Activated CD4-positive, alpha-beta memory T cell treated with anti-CD3 and anti-CD28 coated beads for 36 hours (primary cell): ENCODE measurements around the gene BCAP31. TPM values are rescaled to one million over a fixed set of nuclear protein-coding genes. Genes with fewer than 3 reads are reported as not detected.
"Not testable (repeated sequence)": the region's sequence is repeated elsewhere in the genome, so short reads cannot be mapped to it uniquely, and the experiment has no call there.

Experiments used
- CTCF ChIA-PET: fragments of 350-600 bp; sonication (Branson Sonifier 250); formaldehyde crosslinking; loops from one replicate; lab custom pipeline; 2021; ENCODE audit warnings: antibody characterized with exemption, inconsistent platforms; lab: Charles Lee
- POLR2A ChIA-PET: fragments of 350-600 bp; sonication (Branson Sonifier 250); formaldehyde crosslinking; loops from one replicate; lab custom pipeline; 2021; ENCODE audit warnings: antibody characterized with exemption; lab: Charles Lee
- DNase-seq: peaks from one replicate; pipeline ENCODE4 v3.0.0-alpha.2; 2020
- H3K27ac Mint-ChIP-seq: one replicate; pipeline ENCODE4 v1.8.0; 2021; ENCODE audit warnings: mixed read lengths
- H3K27me3 Mint-ChIP-seq: one replicate; pipeline ENCODE4 v1.8.0; 2021; ENCODE audit warnings: mixed read lengths
- H3K36me3 Mint-ChIP-seq: one replicate; pipeline ENCODE4 v1.8.0; 2021; ENCODE audit warnings: mixed read lengths
- H3K4me1 Mint-ChIP-seq: one replicate; pipeline ENCODE4 v1.8.0; 2021; ENCODE audit warnings: low read depth, mixed read lengths
- H3K4me3 Mint-ChIP-seq: one replicate; pipeline ENCODE4 v1.8.0; 2021; ENCODE audit warnings: mild to moderate bottlenecking, mixed read lengths
- H3K9me3 Mint-ChIP-seq: one replicate; pipeline ENCODE4 v1.8.0; 2021; ENCODE audit warnings: mixed read lengths
- intact Hi-C: fragments of 100-400 bp; cut with micrococcal nuclease; formaldehyde crosslinking; loops from one replicate; pipeline ENCODE4 v1.15.1; 2023
- total RNA-seq, 2 experiments: library from RNA; stranded (reverse); gene quantifications; one replicate each; pipeline ENCODE4 v1.2.3, GENCODE V29; 2021

Gene BCAP31
- total RNA-seq, 2 experiments from 2014 or later = 119 to 121 TPM

DNA sequence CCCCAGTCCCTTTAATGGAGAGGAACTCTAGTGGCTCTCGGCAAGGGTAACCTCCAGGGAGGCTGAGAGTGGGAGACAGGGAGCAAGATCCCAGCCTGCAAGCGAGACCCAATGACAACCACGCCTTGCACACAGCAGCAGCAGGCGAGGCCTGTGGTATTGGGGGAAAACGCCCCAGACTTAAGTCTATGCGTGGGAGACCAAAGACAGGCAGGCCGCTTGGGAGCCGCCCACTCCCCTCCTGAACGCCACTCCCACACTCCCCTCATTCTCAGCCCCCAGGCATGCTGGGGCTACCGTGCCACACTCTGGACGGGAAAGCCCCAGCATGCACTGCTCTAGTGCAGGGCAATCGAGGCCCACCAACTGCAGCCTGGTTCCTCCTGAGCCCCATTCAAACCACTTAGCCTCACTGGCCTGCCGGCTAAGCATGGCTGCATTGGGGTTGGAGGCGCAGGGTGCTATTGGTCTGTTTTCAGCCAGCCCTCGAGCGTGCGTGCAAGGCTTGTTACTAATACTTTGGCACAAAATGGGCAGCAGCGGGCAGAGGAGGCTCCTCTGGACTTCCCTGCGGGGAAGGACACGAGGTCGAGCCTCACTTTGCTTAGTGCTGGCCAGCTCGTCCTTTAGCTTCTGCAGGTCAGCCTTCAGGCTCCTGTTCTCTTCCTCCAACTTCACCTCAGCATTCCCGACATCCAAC lies 21.7 kb downstream of the BCAP31 start:
- ChIA-PET CTCF (no interaction called here), POLR2A (no interaction called here)
- intact Hi-C loops = no loop called here
- no peaks in the 10 kb centered on the region for H3K9me3 Mint-ChIP-seq
- no peaks in the 10 kb centered on the region for H3K27me3 Mint-ChIP-seq
- H3K4me1 Mint-ChIP-seq = no peaks in the 10 kb centered on the region
- H3K36me3 Mint-ChIP-seq = peaks cover 4% of the 10 kb centered on the region
- DNase-seq = no peak
- no peak overlapping the region for H3K27ac Mint-ChIP-seq
- no peak overlapping the region for H3K4me3 Mint-ChIP-seq

- no peak for DNase-seq
- CTCF ChIA-PET = no interaction called here
- peaks cover 4% of the 10 kb centered on the region for H3K36me3 Mint-ChIP-seq
- POLR2A ChIA-PET = no interaction called here
- no peak overlapping the region for H3K4me3 Mint-ChIP-seq
- intact Hi-C loops = no loop called here
- no peaks in the 10 kb centered on the region for H3K27me3 Mint-ChIP-seq
- no peaks in the 10 kb centered on the region for H3K9me3 Mint-ChIP-seq
- H3K4me1 Mint-ChIP-seq = no peaks in the 10 kb centered on the region
- H3K27ac Mint-ChIP-seq = no peak overlapping the region
These were observed 22.5 kb downstream of the BCAP31 start for GRCh38 chrX:153701706-153702105.

DNA sequence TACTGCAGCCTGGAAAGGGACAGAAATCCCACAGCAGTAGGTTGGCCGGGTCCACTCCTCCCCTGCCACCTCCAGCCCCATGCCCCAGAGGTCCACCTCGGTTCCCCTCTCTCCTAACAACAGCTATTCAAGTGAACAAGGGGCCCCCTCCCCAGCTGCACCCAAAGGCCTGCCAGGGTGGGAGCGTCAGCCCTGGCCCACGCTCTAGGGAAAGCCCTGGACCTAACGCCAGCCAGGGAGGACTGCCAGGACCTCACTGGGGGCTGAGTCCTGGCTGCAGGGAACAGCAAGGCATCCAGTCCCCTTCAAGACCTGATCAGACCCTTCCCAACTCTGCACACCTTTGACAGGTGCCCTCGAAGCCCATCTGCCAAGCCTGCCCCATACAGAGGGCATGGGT lies 23.2 kb downstream of the BCAP31 start:
- Mint-ChIP-seq H3K36me3 (peaks cover 4% of the 10 kb centered on the region), H3K27ac (no peak overlapping the region), H3K9me3 (no peaks in the 10 kb centered on the region), H3K27me3 (no peaks in the 10 kb centered on the region), H3K4me1 (no peaks in the 10 kb centered on the region), H3K4me3 (no peak overlapping the region)
- POLR2A ChIA-PET = no interaction called here
- intact Hi-C loops = no loop called here
- CTCF ChIA-PET = no interaction called here
- no peak for DNase-seq

DNA sequence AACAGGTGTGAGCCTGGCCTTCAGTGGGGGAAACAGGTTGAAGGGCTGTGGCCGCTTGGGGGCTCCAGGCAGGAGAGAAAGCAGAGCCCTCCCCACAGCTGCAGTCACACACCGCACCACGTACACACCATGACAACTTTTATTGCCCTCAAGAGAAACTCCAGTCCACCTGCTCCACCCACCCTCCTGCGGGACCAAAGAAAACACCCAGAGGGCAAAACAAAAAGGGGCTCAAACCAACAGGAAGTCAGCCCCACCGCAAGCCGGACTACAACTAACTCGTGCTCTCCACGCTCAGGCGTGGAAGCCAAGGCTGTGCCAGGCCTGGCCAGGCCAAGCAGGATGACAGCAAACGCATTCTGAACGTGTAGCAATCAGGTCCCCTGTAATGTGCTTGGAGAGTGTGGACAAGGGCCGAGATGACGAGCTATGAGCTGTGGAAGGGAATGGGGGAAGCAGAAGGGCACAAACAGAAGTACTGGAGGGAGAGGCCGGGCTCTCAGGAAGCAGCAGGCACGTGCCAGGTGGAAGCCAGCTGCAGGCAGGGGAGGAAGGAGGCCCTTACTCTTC lies 23.7 kb downstream of the BCAP31 start:
- CTCF ChIA-PET = no interaction called here
- Mint-ChIP-seq H3K9me3 (no peaks in the 10 kb centered on the region), H3K36me3 (peaks cover 4% of the 10 kb centered on the region), H3K27me3 (no peaks in the 10 kb centered on the region), H3K27ac (no peak overlapping the region), H3K4me1 (no peaks in the 10 kb centered on the region), H3K4me3 (no peak overlapping the region)
- DNase-seq = no peak
- intact Hi-C loops = no loop called here
- POLR2A ChIA-PET = no interaction called here

- H3K9me3 Mint-ChIP-seq, CTCF ChIA-PET, H3K27me3 Mint-ChIP-seq, H3K27ac Mint-ChIP-seq, intact Hi-C loops, H3K4me1 Mint-ChIP-seq, H3K36me3 Mint-ChIP-seq, H3K4me3 Mint-ChIP-seq, DNase-seq, POLR2A ChIA-PET: not testable (repeated sequence)
These were observed 24.3 kb downstream of the BCAP31 start for GRCh38 chrX:153699784-153700371.

GRCh38 chrX:153699210-153699783 lies 24.9 kb downstream of the BCAP31 start:
- CTCF ChIA-PET, intact Hi-C loops, POLR2A ChIA-PET: not testable (repeated sequence)

DNA sequence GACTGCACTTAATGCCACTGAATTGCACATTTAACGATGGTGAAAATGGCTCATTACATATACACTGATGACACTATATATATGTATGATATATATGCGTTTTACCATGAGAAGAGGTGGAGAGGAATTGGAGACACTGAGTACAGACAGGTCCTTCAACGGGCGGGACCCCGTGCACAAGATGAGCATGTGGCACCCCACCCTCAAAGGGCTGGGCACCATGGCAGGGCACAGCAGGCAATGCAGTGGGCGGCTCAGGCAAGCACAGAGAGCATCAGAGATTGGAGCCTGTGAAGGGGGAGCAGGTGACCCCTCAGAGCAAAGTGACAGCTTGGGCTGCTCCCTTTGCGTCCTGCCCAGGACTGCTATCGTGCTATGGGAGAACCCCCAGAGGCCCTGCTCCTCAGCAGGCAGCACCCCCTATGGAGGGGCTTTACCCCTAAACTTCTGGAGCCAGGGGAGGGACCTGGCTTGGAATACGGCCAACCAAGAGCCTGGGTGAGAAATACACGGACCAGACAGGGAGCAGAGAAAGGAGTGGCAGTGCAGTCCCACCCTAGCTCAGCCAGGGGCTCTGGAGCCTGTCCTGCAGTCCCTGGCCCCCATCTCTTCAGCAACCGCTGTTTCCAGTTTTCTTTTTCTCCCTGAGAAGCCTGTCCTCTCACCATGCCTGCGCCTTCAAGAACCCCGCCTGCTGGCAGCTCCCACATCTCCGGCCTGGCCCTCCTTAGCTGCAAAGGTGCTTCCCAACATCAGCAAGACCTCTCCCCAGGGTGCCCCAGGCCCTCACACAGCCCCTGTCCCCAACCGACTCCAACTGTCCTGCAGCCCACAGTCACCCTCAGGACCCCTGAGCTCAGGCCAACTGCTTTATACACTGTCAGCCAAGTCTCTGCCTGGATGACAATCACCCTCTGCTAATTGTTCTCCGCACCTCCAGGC lies 26.0 kb downstream of the BCAP31 start:
- DNase-seq = no peak
- CTCF ChIA-PET = no interaction called here
- Mint-ChIP-seq H3K36me3 (peaks cover 4% of the 10 kb centered on the region), H3K4me3 (no peak overlapping the region), H3K27ac (no peak overlapping the region), H3K27me3 (no peaks in the 10 kb centered on the region), H3K9me3 (no peaks in the 10 kb centered on the region), H3K4me1 (no peaks in the 10 kb centered on the region)
- intact Hi-C loops = no loop called here
- POLR2A ChIA-PET = no interaction called here

More at GRCh38 chrX:153699210-153699783, 24.9 kb downstream of the BCAP31 start:
- not testable (repeated sequence) for H3K27me3 Mint-ChIP-seq, H3K27ac Mint-ChIP-seq, H3K9me3 Mint-ChIP-seq, H3K36me3 Mint-ChIP-seq, H3K4me3 Mint-ChIP-seq, DNase-seq, H3K4me1 Mint-ChIP-seq

DNA sequence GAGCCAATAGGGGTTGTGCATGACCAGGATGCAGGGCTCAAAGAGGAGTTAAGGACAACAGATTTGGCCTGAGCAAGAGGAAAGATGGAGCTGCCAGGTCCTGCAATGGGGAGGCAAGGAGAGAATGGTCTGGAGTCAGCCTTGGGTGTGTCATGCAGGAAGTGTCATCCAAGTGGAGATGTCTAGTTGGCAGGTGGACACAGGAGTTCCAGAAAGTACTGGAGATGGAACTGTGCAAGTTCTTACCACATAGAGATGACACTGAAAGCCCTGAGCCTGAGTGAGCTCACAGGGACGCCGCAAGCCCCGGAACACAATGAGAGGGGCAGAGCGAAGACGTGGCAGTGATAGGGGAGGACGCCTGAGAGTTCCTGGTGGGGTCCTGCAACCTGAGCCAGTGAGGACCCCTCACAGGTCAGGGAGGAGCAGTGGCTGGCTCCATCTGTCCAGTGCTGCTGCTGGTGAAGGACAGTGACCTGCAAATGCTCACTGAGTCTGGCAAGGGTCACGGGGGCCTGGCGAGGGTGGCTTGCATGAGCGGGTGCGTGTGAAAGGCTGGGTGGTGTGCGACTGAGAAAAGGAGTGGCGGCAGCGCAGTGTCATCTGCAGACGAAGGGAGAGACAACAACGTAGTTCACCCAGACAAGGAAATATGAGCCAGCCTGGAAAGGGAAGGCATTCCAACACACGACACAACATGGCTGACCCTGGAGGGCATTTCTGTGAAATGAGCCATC lies 27.0 kb downstream of the BCAP31 start:
- H3K27ac Mint-ChIP-seq, intact Hi-C loops, CTCF ChIA-PET, POLR2A ChIA-PET, H3K9me3 Mint-ChIP-seq, H3K4me1 Mint-ChIP-seq, H3K4me3 Mint-ChIP-seq, H3K36me3 Mint-ChIP-seq, H3K27me3 Mint-ChIP-seq, DNase-seq: not testable (repeated sequence)

GRCh38 chrX:153696538-153696937 lies 27.6 kb downstream of the BCAP31 start:
- H3K36me3 Mint-ChIP-seq, H3K27me3 Mint-ChIP-seq, H3K4me3 Mint-ChIP-seq, H3K4me1 Mint-ChIP-seq, DNase-seq, H3K9me3 Mint-ChIP-seq, H3K27ac Mint-ChIP-seq, intact Hi-C loops, CTCF ChIA-PET, POLR2A ChIA-PET: not testable (repeated sequence)

DNA sequence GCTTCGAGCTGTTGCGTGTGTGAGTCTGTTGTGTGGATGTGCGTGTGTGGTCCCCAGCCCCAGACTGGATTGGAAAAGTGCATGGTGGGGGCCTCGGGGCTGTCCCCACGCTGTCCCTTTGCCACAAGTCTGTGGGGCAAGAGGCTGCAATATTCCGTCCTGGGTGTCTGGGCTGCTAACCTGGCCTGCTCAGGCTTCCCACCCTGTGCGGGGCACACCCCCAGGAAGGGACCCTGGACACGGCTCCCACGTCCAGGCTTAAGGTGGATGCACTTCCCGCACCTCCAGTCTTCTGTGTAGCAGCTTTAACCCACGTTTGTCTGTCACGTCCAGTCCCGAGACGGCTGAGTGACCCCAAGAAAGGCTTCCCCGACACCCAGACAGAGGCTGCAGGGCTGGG lies 28.1 kb downstream of the BCAP31 start:
- no peak overlapping the region for H3K4me3 Mint-ChIP-seq
- no peaks in the 10 kb centered on the region for H3K9me3 Mint-ChIP-seq
- no peak for DNase-seq
- CTCF ChIA-PET = no interaction called here
- peaks cover 4% of the 10 kb centered on the region for H3K36me3 Mint-ChIP-seq
- H3K27me3 Mint-ChIP-seq = no peaks in the 10 kb centered on the region
- POLR2A ChIA-PET = no interaction called here
- no peaks in the 10 kb centered on the region for H3K4me1 Mint-ChIP-seq
- no peak overlapping the region for H3K27ac Mint-ChIP-seq
- intact Hi-C loops = no loop called here

DNA sequence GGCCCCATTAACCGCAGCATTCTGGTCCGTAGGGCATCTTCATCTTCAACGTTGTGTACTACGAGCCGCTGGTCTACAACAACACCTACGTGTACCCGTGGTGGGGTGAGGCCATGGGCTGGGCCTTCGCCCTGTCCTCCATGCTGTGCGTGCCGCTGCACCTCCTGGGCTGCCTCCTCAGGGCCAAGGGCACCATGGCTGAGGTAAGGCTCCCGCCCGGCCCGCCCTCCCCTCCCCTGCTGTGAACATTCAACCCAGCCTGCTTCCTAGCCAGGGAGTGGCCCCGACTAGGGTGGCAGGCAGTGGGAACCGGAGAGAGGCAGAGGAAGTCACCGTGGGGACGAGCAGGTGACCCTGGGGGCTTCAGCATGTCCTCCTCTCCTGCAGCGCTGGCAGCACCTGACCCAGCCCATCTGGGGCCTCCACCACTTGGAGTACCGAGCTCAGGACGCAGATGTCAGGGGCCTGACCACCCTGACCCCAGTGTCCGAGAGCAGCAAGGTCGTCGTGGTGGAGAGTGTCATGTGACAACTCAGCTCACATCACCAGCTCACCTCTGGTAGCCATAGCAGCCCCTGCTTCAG lies 29.4 kb downstream of the BCAP31 start:
- Mint-ChIP-seq H3K27ac (no peak overlapping the region), H3K27me3 (peaks cover under 1% of the 10 kb centered on the region), H3K36me3 (peaks cover 4% of the 10 kb centered on the region), H3K4me3 (no peak overlapping the region), H3K9me3 (no peaks in the 10 kb centered on the region), H3K4me1 (no peaks in the 10 kb centered on the region)
- no peak for DNase-seq
- CTCF ChIA-PET = no interaction called here
- intact Hi-C loops = no loop called here
- POLR2A ChIA-PET = no interaction called here
